ENCODE measurements around the gene STRBP. TPM values are rescaled to one million over a fixed set of nuclear protein-coding genes. Genes with fewer than 3 reads are reported as not detected.

STRBP gene
- total RNA-seq, 1 experiment from 2014 or later = 40.3 TPM

- DNase-seq (ENCODE audit: low read depth, low spot score) = no peak
- Histone ChIP-seq H3K4me1 (ENCODE audit: control insufficient read depth, insufficient read depth, low read length) (no peaks in the 10 kb centered on the region), H3K27ac (ENCODE audit: low read length) (no peak overlapping the region), H3K9me3 (ENCODE audit: control insufficient read depth, insufficient read depth, low read depth, low read length) (no peaks in the 10 kb centered on the region), H3K36me3 (ENCODE audit: control insufficient read depth, insufficient read depth, low read length) (no peaks in the 10 kb centered on the region), H3K4me3 (ENCODE audit: low read depth in 2 of 2, low read length in 2 of 2) (no peak overlapping the region), H3K27me3 (ENCODE audit: control insufficient read depth, insufficient read depth, low read length) (no peaks in the 10 kb centered on the region)
- BruUV-seq (replicated peaks) = no TSS peak
- ATAC-seq = no peak
- ChIA-PET POLR2A (no interaction called here), CTCF (no interaction called here)
- TF ChIP-seq POLR2AphosphoS5 (IDR thresholded peaks at IDR 0.05; ENCODE audit: low read depth, low read length) (no peak), REST (IDR thresholded peaks at IDR 0.05; ENCODE audit: insufficient read depth in 1 of 2, low read depth in 2 of 2, low read length in 1 of 2) (no peak), CTCF (IDR thresholded peaks at IDR 0.05) (no peak), TCF7L2 (IDR thresholded peaks at IDR 0.05; ENCODE audit: low read depth, low read length) (no peak), SIN3A (IDR thresholded peaks at IDR 0.05; ENCODE audit: borderline replicate concordance, insufficient read depth, low read depth, low read length) (no peak)
- in situ Hi-C loops (cut with HindIII; ENCODE audit: low pct_unique_long_range_greater_than_20kb, low sequenced_read_pairs) (no loop called here), intact Hi-C loops (cut with micrococcal nuclease; ENCODE audit: unreplicated experiment) (no loop called here)
Measured at GRCh38 chr9:123164285-123164684, 104.1 kb downstream of the STRBP start.

DNA sequence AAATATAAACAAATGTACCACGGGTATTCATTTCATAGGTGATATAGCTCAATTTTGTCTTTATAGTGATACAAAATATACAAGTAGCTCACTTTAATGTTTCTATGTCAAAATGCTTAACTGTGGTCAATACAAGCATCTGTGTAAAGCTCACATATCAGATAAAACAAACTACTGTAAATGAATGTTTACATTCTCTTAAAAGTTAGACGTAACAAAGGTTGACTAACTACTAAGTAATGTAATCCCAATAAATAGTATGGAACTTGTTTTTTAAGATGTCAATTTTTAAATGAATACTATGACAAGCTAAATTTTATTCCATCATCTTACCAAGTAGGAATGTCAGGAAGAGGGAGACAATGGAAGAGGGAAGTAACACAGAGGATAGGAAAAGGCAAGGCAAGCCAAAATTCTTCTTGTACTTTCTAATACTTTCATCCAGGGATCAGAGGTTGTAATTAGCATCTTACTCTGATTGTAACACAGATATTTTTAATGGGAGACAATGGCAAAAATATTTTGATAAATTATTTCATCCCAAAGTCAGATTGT lies 105.5 kb downstream of the STRBP start:
- POLR2A ChIA-PET = no interaction called here
- ATAC-seq = no peak

More for the DNA sequence above, 105.5 kb downstream of the STRBP start:
- BruUV-seq (replicated peaks) = no TSS peak
- intact Hi-C loops (cut with micrococcal nuclease; ENCODE audit: unreplicated experiment) (no loop called here), in situ Hi-C loops (cut with HindIII; ENCODE audit: low pct_unique_long_range_greater_than_20kb, low sequenced_read_pairs) (no loop called here)
- DNase-seq (ENCODE audit: low read depth, low spot score) = no peak
- no peak for TF ChIP-seq SIN3A (IDR thresholded peaks at IDR 0.05; ENCODE audit: borderline replicate concordance, insufficient read depth, low read depth, low read length)
- TF ChIP-seq POLR2AphosphoS5 (IDR thresholded peaks at IDR 0.05; ENCODE audit: low read depth, low read length) = no peak
- TF ChIP-seq REST (IDR thresholded peaks at IDR 0.05; ENCODE audit: insufficient read depth in 1 of 2, low read depth in 2 of 2, low read length in 1 of 2) = no peak
- TF ChIP-seq CTCF (IDR thresholded peaks at IDR 0.05) = no peak
- TF ChIP-seq TCF7L2 (IDR thresholded peaks at IDR 0.05; ENCODE audit: low read depth, low read length) = no peak
- H3K9me3 ChIP-seq (ENCODE audit: control insufficient read depth, insufficient read depth, low read depth, low read length) = no peaks in the 10 kb centered on the region
- H3K4me1 ChIP-seq (ENCODE audit: control insufficient read depth, insufficient read depth, low read length) = no peaks in the 10 kb centered on the region
- no peaks in the 10 kb centered on the region for H3K27me3 ChIP-seq (ENCODE audit: control insufficient read depth, insufficient read depth, low read length)
- H3K36me3 ChIP-seq (ENCODE audit: control insufficient read depth, insufficient read depth, low read length) = no peaks in the 10 kb centered on the region; the same call in 1 of the 2 replicates
- H3K4me3 ChIP-seq (ENCODE audit: low read depth in 2 of 2, low read length in 2 of 2) = no peak overlapping the region
- no peak overlapping the region for H3K27ac ChIP-seq (ENCODE audit: low read length)
- CTCF ChIA-PET = interaction anchor here (0.9 kb wide), 1 partner anchor 187 kb away, joined by 3 read pairs; no protein-coding TSS in a partner anchor

All from Panc1 (cell line).